IPS-15b (cell line): Measurements from ENCODE around the gene DISP2.

Experiments
- H3K27me3 ChIP-seq: one replicate; pipeline ENCODE4 v1.6.1; 2013; ENCODE audit warnings: low read length; ENCODE audit not compliant: control insufficient read depth, insufficient read depth
- H3K36me3 ChIP-seq: one replicate; pipeline ENCODE4 v1.6.1; 2013; ENCODE audit warnings: low read length; ENCODE audit not compliant: control insufficient read depth, insufficient read depth
- H3K4me1 ChIP-seq: one replicate; pipeline ENCODE4 v1.6.1; 2013; ENCODE audit warnings: mild to moderate bottlenecking, low read length; ENCODE audit not compliant: control insufficient read depth, insufficient read depth
- H3K4me3 ChIP-seq: one replicate; pipeline ENCODE4 v1.5.1; 2013; ENCODE audit warnings: low read depth, low read length
- H3K9ac ChIP-seq: one replicate; pipeline ENCODE4 v1.6.1; 2013; ENCODE audit warnings: low read depth, mild to moderate bottlenecking, low read length
- H3K9me3 ChIP-seq: one replicate; pipeline ENCODE4 v1.6.1; 2013; ENCODE audit warnings: mild to moderate bottlenecking, low read length; ENCODE audit not compliant: control insufficient read depth, insufficient read depth

Gene DISP2

DNA sequence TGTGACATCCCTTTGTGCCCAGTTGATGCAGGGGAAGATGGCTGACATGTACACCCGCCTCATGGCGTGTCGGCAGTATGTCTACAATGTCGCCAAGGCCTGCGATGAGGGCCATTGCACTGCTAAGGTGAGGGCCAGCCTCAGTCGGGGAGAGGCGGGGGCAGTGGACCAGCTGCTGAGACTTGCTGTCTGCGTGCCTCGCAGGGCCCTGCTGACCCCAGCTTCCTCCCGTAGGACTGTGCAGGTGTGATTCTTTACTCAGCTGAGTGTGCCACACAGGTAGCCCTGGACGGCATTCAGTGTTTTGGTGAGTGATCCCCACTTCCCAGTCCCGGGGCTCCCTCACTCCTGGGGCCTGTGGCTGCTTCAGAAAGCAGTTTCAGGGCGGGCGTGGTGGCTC lies 58.0 kb downstream of the DISP2 start:
- no peaks in the 10 kb centered on the region for H3K9me3 ChIP-seq
- H3K4me3 ChIP-seq = no peak overlapping the region
- no peaks in the 10 kb centered on the region for H3K27me3 ChIP-seq
- H3K36me3 ChIP-seq = peaks cover 47% of the 10 kb centered on the region
- H3K4me1 ChIP-seq = no peaks in the 10 kb centered on the region
- H3K9ac ChIP-seq = no peak overlapping the region

DNA sequence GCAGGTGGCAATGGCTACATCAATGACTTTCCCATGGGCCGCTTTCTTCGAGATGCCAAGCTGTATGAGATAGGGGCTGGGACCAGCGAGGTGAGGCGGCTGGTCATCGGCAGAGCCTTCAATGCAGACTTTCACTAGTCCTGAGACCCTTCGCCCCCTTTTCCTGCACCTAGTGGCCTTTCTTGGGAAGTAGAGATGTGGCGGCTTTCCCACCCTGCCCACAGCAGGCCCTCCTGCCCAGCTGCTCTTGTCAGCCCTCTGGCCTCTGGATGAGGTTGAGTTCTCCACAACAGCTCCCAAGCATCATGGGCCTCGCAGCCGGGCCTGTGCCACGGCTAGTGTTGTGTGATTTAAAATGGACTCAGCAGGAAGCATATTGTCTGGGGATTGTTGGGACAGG lies 60.1 kb downstream of the DISP2 start:
- H3K9ac ChIP-seq = no peak overlapping the region
- H3K36me3 ChIP-seq = peaks cover 29% of the 10 kb centered on the region
- no peak overlapping the region for H3K4me3 ChIP-seq
- H3K4me1 ChIP-seq = peaks cover 7% of the 10 kb centered on the region
- H3K27me3 ChIP-seq = no peaks in the 10 kb centered on the region
- H3K9me3 ChIP-seq = no peaks in the 10 kb centered on the region

DNA sequence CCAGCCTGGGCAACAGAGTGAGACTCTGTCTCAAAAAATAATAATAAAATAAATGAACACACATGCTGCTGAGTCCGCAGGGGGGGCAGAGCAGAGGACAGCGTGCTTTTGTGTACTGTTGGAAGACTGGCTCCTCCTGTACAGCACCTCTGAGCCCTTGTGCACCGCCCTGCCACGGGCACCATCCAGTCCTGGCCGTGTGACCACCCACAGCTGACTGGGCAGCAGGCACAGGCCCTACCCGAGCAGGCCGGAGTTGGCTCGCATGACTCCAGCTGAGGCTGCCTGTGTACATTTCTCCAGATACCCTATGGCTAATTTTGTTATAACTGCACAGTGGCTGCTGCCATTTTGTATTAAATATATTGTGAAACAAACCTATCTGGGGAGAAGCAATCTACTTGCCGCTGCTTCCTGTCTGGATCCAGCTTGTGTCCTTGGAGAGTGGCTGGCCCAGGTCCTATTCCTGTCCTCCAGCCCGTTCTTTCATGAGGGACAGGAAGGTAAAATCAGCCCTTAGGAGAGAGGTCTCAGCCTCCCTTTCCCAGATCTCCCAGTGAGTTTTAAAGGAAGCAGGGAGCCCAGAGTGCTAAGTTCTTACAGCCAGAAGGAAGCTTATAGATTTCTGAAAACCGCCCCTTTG lies 62.2 kb downstream of the DISP2 start:
- H3K27me3 ChIP-seq = no peaks in the 10 kb centered on the region
- peaks cover 7% of the 10 kb centered on the region for H3K4me1 ChIP-seq
- no peak overlapping the region for H3K9ac ChIP-seq

DNA sequence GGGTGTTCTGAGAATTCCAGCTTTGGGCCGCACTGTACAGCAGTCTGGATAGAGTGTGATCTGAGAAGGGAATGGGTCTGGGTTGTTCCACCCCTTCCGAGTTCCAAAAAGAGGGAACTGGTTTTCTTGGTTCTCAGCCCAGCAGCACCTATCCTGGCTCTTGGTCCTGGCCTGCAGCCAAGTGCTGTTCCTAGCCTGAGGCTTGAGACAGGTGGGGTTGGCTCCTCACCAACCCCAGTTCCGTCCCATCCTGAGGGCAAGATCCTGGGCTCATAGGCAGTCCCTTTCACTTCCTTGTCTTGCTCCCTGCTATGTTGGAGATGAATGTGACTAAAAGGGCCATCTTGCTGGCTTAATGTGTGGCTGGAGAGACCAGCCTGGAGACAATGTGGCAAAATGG lies 62.8 kb downstream of the DISP2 start:
- Histone ChIP-seq H3K27me3 (no peaks in the 10 kb centered on the region), H3K36me3 (peaks cover 16% of the 10 kb centered on the region), H3K4me1 (peaks cover 7% of the 10 kb centered on the region), H3K4me3 (no peak overlapping the region), H3K9ac (no peak overlapping the region), H3K9me3 (no peaks in the 10 kb centered on the region)

More for the DNA sequence above, 62.2 kb downstream of the DISP2 start:
- Histone ChIP-seq H3K9me3 (no peaks in the 10 kb centered on the region), H3K4me3 (no peak overlapping the region), H3K36me3 (peaks cover 22% of the 10 kb centered on the region)

DNA sequence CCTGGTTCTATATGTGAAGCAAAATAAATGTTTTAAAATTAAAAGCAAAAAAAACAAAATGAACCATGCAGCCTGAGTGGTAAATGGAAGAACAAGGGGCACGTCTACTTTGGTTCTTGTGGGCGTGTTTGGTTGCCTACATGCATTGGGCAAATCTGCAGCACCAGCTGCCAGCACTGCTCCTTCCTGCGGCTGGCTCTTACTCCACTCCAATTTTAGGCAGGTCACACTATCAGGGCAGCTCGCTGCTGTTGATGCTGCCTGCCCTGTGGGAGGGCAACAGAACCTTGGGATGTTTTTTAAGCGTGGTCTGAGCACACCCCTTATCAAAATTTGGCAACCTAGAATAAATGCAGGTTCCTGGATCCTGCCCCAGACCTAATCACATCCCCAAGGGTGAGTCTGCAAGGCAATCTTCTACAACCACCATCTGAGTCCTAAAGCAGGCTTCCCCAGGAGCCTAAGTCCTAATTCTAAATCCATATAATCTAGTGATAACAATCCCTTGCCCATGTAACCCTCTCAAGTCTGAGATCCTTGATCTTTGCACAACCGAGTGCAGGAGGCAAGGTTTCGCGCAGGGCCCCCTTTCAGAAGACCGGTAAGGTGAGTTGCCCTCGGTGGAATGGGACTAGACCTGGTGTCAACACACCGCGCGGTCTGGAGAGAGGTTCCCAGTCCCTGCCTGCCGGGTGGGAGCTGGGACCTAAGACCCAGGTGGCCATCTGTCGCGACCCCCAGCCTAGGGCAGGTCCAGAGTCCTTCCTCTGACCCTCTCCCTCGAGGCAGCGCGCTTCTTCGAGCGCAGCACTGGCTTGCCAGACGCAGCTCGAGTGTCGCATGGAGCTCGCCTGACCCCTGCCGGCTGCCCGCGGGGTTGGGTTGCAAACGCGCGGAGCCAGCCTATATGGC lies 63.5 kb downstream of the DISP2 start:
- H3K9me3 ChIP-seq = no peaks in the 10 kb centered on the region
- H3K4me3 ChIP-seq = peak overlapping the region; percentile 46
- peaks cover 7% of the 10 kb centered on the region for H3K4me1 ChIP-seq
- H3K9ac ChIP-seq = no peak overlapping the region
- peaks cover 9% of the 10 kb centered on the region for H3K36me3 ChIP-seq
- no peaks in the 10 kb centered on the region for H3K27me3 ChIP-seq

DNA sequence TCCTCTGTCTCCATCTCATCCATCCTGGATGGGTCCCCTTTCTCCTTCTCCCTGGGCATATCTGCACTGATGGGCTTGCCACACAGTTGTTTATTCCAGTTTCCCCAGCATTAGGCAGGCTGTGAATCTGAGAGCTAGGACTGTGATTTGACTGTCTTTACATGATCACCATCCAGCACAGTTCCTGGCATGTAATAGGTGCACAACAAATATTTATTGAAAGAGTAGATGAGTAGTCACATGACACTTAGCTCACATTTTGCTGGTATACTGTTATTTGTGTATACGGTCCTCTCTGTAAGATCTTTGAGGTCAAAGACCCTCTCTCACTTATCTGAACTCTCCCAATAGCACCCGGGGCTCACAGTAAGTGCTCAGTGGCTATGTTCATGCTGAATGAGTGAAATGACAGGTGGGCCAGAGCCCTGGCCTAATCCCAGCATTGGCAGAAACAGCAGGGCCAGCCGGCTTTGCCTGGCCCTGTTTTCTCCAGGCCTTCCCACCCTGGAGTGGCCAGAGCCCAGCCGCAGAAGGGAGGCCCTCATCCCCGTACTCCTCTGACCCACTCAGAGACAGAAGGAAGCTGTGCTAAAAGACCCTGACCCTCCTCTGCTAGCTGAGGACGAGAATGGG lies 66.6 kb downstream of the DISP2 start:
- H3K9ac ChIP-seq = no peak overlapping the region
- H3K27me3 ChIP-seq = no peaks in the 10 kb centered on the region
- H3K4me3 ChIP-seq = no peak overlapping the region
- peaks cover 7% of the 10 kb centered on the region for H3K4me1 ChIP-seq
- H3K36me3 ChIP-seq = peaks cover 3% of the 10 kb centered on the region
- no peaks in the 10 kb centered on the region for H3K9me3 ChIP-seq

DNA sequence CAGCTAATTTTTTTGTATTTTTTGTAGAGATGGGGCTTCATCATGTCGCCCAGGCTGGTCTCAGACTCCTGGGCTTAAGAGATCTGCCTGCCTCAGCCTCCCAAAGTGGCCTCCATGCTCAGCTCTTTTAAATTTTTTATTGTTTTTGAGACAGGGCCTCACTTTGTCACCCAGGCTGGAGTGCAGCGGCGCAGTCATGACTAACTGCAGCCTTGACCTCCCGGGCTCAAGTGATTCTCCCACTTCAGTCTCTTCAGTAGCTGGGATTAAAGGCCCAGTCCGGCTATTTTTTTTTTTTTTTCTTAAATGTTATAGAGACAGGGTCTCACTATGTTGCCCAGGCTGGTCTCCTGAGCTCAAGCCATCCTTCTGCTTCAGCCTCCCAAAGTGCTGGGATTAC lies 67.7 kb downstream of the DISP2 start:
- H3K36me3 ChIP-seq = peaks cover 3% of the 10 kb centered on the region
- no peaks in the 10 kb centered on the region for H3K27me3 ChIP-seq
- no peaks in the 10 kb centered on the region for H3K9me3 ChIP-seq
- no peak overlapping the region for H3K4me3 ChIP-seq
- no peak overlapping the region for H3K9ac ChIP-seq
- H3K4me1 ChIP-seq = peaks cover 10% of the 10 kb centered on the region

DNA sequence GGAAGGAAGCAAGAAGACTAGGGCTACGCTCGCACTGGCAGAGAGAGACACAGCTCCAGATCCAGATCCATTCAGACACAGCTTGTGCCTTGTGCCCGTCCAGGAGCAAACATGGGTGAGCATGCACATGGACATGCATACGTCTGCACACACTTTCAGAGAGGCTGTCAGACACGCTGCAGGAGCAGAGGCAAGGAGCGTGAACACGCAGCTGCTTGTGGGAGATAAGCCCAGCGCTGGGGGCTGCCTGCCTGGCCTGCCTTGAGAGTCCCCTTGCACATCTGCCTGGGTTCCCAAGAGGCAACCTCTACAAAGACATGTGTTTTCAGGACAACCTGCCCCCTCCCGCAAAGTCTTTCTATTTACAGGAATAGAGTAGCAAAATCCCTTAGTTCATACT lies 69.2 kb downstream of the DISP2 start:
- no peak overlapping the region for H3K4me3 ChIP-seq
- H3K4me1 ChIP-seq = peaks cover 3% of the 10 kb centered on the region
- peaks cover 3% of the 10 kb centered on the region for H3K36me3 ChIP-seq
- H3K9me3 ChIP-seq = no peaks in the 10 kb centered on the region
- H3K27me3 ChIP-seq = no peaks in the 10 kb centered on the region
- no peak overlapping the region for H3K9ac ChIP-seq

DNA sequence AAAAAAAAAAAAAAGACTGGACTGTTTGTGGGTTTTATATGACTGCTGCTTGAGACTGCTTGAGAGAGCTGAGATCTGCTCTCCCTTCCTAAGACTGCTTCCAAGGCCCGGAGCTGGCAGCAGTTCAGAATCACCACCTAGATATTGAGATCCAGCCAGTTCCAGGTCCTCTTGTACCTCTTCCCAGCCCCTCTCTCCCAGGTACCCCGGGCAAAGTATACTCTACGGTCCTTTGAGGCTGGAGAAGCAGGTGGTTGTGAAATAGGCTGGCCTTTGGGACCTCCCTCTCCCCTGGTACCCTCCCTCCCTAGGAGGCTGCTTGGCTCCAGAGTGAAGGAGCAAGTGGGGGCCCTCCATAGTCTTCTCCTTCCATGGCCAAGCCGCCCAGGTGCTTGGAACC lies 70.2 kb downstream of the DISP2 start:
- Histone ChIP-seq H3K27me3 (peaks cover 1% of the 10 kb centered on the region), H3K9me3 (no peaks in the 10 kb centered on the region), H3K4me3 (no peak overlapping the region), H3K9ac (no peak overlapping the region), H3K36me3 (peaks cover 3% of the 10 kb centered on the region), H3K4me1 (peaks cover 3% of the 10 kb centered on the region)
